Testis (tissue), 2 donors: ENCODE data around the gene SEPHS2.

Experiments used
- CTCF ChIP-seq, 3 experiments: fragments of 450-650 bp in 2 of 3; fragments of 200-600 bp in 1 of 3; sonication (generic) in 1 of 3; IDR thresholded peaks; one replicate each; pipeline ENCODE4 v1.5.1; 2016 to 2019; ENCODE audit warnings: antibody characterized with exemption in 3 of 3, mild to moderate bottlenecking in 2 of 3, moderate library complexity in 1 of 3
- POLR2A ChIP-seq: fragments of 450-650 bp; IDR thresholded peaks from one replicate; pipeline ENCODE4 v1.6.1; 2017; ENCODE audit warnings: antibody characterized with exemption, mild to moderate bottlenecking, moderate library complexity

- TF ChIP-seq CTCF (IDR thresholded peaks at IDR 0.05) (peak; percentile 6 to 23 (median 15)), POLR2A (no peak)
Measured at GRCh38 chr16:30395155-30395991, 50.3 kb downstream of the SEPHS2 start, which contains the start of gene ZNF48.
